Measurements from ENCODE around the gene TRIM71.
"Not testable (repeated sequence)": the region's sequence is repeated elsewhere in the genome, so short reads cannot be mapped to it uniquely, and the experiment has no call there.

Gene TRIM71

GRCh38 chr3:32820430-32820829 is 2.6 kb downstream of the TRIM71 start:
- DNase-seq = no peak

- DNase-seq = no peak
These were observed 3.3 kb downstream of the TRIM71 start for GRCh38 chr3:32820971-32821685.

- DNase-seq = no peak
These were observed 4.0 kb downstream of the TRIM71 start for GRCh38 chr3:32821686-32822296.

GRCh38 chr3:32822609-32823498 is 5.1 kb downstream of the TRIM71 start:
- no peak for DNase-seq

- DNase-seq = not testable (repeated sequence)
These were observed 5.9 kb downstream of the TRIM71 start for GRCh38 chr3:32823641-32824184.

- DNase-seq = no peak
These were observed 8.0 kb downstream of the TRIM71 start for GRCh38 chr3:32825601-32826375.

- no peak for DNase-seq
These were observed 13.3 kb downstream of the TRIM71 start for GRCh38 chr3:32831062-32831461.

GRCh38 chr3:32831791-32832190 is 14.0 kb downstream of the TRIM71 start:
- no peak for DNase-seq

GRCh38 chr3:32832193-32832592 is 14.4 kb downstream of the TRIM71 start:
- no peak for DNase-seq

GRCh38 chr3:32835049-32835371 is 17.2 kb downstream of the TRIM71 start:
- DNase-seq = no peak

- no peak for DNase-seq
These were observed 18.2 kb downstream of the TRIM71 start for GRCh38 chr3:32835961-32836360.

- no peak for DNase-seq
These were observed 18.8 kb downstream of the TRIM71 start for GRCh38 chr3:32836601-32837000.

GRCh38 chr3:32837366-32837765 is 19.6 kb downstream of the TRIM71 start:
- no peak for DNase-seq

GRCh38 chr3:32837789-32838188 is 20.0 kb downstream of the TRIM71 start:
- no peak for DNase-seq

GRCh38 chr3:32839714-32840085 is 21.9 kb downstream of the TRIM71 start:
- DNase-seq = no peak

- DNase-seq = no peak
These were observed 22.5 kb downstream of the TRIM71 start for GRCh38 chr3:32840086-32840841.

GRCh38 chr3:32841341-32841740 is 23.5 kb downstream of the TRIM71 start:
- DNase-seq = no peak

- DNase-seq = no peak
These were observed 24.2 kb downstream of the TRIM71 start for GRCh38 chr3:32841867-32842470.

GRCh38 chr3:32842531-32842931 is 24.7 kb downstream of the TRIM71 start:
- DNase-seq = no peak

GRCh38 chr3:32842987-32843386 is 25.2 kb downstream of the TRIM71 start:
- no peak for DNase-seq

GRCh38 chr3:32843510-32844321 is 25.9 kb downstream of the TRIM71 start:
- DNase-seq = no peak

Measured in activated T-cell treated with anti-CD3 and anti-CD28 coated beads, Interleukin-2, amount 50 U/mL, for 1 hour (primary cell).